GM21515 (cell line): ENCODE data around the gene RAD51B.
"Not testable (repeated sequence)": the region's sequence is repeated elsewhere in the genome, so short reads cannot be mapped to it uniquely, and the experiment has no call there.

ENCODE experiments used
- ATAC-seq: cut with Tn5 transposase; IDR thresholded peaks from one replicate; pipeline ENCODE4 v1.9.1; 2021; ENCODE audit not compliant: unreplicated experiment

The RAD51B gene

GRCh38 chr14:67942080-67942710 is 122.6 kb downstream of the RAD51B start:
- ATAC-seq = no peak

- no peak for ATAC-seq
Observed at GRCh38 chr14:67943947-67944346, 124.4 kb downstream of the RAD51B start.

GRCh38 chr14:67944605-67945004 is 125.0 kb downstream of the RAD51B start:
- ATAC-seq = no peak

GRCh38 chr14:67949771-67950170 is 130.2 kb downstream of the RAD51B start:
- no peak for ATAC-seq

- no peak for ATAC-seq
Observed at GRCh38 chr14:67950386-67950785, 130.8 kb downstream of the RAD51B start.

GRCh38 chr14:67951529-67952135 is 132.1 kb downstream of the RAD51B start:
- no peak for ATAC-seq

GRCh38 chr14:67952381-67952780 is 132.8 kb downstream of the RAD51B start:
- no peak for ATAC-seq

- ATAC-seq = no peak
Observed at GRCh38 chr14:67952786-67953185, 133.2 kb downstream of the RAD51B start.

GRCh38 chr14:67955261-67955660 is 135.7 kb downstream of the RAD51B start:
- no peak for ATAC-seq

- ATAC-seq = no peak
Observed at GRCh38 chr14:67957946-67958345, 138.4 kb downstream of the RAD51B start.

GRCh38 chr14:67961676-67962075 is 142.1 kb downstream of the RAD51B start:
- no peak for ATAC-seq

GRCh38 chr14:67962215-67962644 is 142.7 kb downstream of the RAD51B start:
- ATAC-seq = no peak

GRCh38 chr14:67963545-67963944 is 144.0 kb downstream of the RAD51B start:
- no peak for ATAC-seq

- ATAC-seq = no peak
Observed at GRCh38 chr14:67963960-67964812, 144.6 kb downstream of the RAD51B start.

GRCh38 chr14:67965696-67966095 is 146.1 kb downstream of the RAD51B start:
- ATAC-seq = no peak

- ATAC-seq = no peak
Observed at GRCh38 chr14:67967206-67967605, 147.6 kb downstream of the RAD51B start.

GRCh38 chr14:67967970-67968369 is 148.4 kb downstream of the RAD51B start:
- ATAC-seq = not testable (repeated sequence)

GRCh38 chr14:67970923-67971322 is 151.3 kb downstream of the RAD51B start:
- no peak for ATAC-seq

- ATAC-seq = no peak
Observed at GRCh38 chr14:67971627-67972625, 152.3 kb downstream of the RAD51B start.

GRCh38 chr14:67973436-67973835 is 153.9 kb downstream of the RAD51B start:
- no peak for ATAC-seq

- ATAC-seq = no peak
Observed at GRCh38 chr14:67975470-67975869, 155.9 kb downstream of the RAD51B start.
